Cardiac fibroblast (primary cell): ENCODE data around the gene CBFA2T3.

Experiments used
- DNase-seq, 2 donors: peaks; one replicate each; pipeline versions ENCODE4 v3.0.0 to v3.0.0-alpha.2; 2010; ENCODE audit warnings: low read depth in 2 of 2
- H3K4me3 ChIP-seq, 2 donors: replicated peaks in 1 of 2; 1 replicate in 1 of 2; 2 replicates in 1 of 2; pipeline ENCODE4 v1.5.1; 2011; ENCODE audit warnings: low read depth in 2 of 2, low read length in 2 of 2, mild to moderate bottlenecking in 2 of 2, moderate library complexity in 1 of 2
- TF ChIP-seq, protein P1 (sequence below): IDR thresholded peaks from one replicate; pipeline ENCODE4 v1.5.1; 2011; ENCODE audit warnings: low read depth, mild to moderate bottlenecking, low read length, inconsistent platforms

Gene CBFA2T3

DNA sequence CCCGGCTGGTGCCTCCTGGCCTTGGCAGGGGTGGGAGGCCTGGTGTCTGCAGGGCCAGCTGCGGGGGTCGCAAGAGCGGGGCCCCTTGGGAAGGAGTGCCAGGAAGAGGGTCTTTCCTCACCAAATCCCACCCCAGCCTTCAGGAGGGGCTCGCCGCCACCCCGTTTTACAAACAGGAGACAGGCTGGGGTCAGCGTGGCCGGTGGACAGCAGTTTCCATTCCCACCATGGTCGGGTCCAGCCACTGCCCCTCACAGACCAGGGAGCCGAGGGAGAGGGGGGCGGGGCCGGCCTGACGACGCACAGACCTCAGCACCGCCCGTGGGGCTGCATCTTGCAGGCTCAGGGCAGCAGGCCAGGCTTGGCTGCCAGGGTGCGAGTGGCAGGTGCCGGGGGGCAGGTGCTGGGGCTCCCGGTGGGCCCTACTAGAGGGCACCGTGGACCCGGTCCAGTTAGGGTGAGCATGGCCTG lies 7.6 kb downstream of the CBFA2T3 start:
- TF ChIP-seq, protein P1, sequence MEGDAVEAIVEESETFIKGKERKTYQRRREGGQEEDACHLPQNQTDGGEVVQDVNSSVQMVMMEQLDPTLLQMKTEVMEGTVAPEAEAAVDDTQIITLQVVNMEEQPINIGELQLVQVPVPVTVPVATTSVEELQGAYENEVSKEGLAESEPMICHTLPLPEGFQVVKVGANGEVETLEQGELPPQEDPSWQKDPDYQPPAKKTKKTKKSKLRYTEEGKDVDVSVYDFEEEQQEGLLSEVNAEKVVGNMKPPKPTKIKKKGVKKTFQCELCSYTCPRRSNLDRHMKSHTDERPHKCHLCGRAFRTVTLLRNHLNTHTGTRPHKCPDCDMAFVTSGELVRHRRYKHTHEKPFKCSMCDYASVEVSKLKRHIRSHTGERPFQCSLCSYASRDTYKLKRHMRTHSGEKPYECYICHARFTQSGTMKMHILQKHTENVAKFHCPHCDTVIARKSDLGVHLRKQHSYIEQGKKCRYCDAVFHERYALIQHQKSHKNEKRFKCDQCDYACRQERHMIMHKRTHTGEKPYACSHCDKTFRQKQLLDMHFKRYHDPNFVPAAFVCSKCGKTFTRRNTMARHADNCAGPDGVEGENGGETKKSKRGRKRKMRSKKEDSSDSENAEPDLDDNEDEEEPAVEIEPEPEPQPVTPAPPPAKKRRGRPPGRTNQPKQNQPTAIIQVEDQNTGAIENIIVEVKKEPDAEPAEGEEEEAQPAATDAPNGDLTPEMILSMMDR: no peak
- no peak for DNase-seq
- H3K4me3 ChIP-seq: no peak overlapping the region

DNA sequence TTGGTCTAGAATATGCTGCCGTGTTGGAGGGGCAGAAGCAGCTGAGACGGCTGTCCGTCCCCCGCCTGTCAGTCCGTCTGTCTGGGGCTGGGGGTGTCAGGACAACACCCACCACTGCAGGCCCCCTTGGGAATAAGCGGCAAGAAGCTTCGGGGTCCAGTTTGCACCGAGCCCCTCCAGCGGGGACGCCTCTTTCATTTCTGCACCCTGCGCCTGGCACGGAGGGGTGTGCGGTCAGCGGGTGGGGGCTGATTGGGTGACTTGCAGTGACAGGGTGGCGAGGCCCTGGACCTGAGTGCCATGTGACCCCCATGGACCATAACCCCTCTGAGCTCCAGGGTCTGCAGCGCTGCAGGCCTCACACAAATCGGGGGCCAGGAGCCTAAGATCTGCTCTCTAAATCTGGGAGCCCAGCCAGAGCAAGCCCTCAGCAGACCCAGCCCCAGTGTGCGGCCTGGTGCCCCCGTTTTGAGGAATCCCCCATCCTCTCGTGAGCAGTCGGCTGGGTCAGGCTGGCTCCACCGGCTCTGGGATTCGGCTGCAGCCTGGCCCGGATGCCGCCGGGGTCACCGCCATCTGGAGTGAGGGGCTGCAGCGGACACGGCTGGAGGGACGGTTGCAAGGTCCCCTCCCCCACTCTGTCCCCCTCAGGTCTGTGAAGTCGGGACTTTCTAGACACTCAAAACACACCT lies 8.3 kb downstream of the CBFA2T3 start:
- TF ChIP-seq, protein P1: no peak
- no peak overlapping the region for H3K4me3 ChIP-seq

DNA sequence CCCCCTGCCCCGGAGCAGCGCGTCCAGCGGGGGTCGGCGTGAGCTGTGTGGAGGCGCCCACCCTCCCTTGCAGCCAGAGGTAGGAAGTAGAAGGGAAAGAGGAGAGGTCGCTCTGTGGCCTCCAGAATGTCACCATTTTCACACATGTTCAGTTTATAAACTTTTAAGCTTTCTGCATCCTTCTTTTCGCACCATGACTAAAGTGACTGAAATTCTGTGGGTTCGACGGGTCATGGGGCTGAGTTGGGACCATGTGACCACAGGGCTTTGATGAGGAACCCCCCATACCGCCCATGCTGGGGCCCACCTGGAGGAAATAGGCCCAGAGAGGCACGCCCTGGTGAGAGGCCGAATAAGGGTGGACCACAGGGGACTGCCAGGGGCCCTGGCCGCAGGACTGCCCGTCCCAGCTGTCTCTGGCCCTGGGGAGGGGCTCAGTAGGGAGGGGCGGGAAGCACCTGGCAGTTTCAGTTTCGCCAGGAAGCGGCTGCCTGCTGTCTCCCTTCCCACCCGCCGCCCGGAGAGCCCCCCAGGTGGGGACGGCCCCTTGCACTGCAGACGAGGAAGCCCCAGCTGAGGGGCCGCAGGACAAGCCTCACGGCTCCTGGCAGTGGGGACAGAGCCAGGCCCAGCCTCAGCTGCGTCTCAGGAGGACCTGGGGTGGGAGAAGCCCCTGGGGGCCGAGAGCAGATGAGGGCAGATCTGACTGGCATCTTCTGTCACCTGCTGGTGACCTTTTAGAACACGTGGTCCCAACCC lies 9.0 kb downstream of the CBFA2T3 start:
- H3K4me3 ChIP-seq: no peak overlapping the region
- no peak for DNase-seq
- TF ChIP-seq, protein P1: no peak

More for the DNA sequence above, 8.3 kb downstream of the CBFA2T3 start:
- no peak for DNase-seq

DNA sequence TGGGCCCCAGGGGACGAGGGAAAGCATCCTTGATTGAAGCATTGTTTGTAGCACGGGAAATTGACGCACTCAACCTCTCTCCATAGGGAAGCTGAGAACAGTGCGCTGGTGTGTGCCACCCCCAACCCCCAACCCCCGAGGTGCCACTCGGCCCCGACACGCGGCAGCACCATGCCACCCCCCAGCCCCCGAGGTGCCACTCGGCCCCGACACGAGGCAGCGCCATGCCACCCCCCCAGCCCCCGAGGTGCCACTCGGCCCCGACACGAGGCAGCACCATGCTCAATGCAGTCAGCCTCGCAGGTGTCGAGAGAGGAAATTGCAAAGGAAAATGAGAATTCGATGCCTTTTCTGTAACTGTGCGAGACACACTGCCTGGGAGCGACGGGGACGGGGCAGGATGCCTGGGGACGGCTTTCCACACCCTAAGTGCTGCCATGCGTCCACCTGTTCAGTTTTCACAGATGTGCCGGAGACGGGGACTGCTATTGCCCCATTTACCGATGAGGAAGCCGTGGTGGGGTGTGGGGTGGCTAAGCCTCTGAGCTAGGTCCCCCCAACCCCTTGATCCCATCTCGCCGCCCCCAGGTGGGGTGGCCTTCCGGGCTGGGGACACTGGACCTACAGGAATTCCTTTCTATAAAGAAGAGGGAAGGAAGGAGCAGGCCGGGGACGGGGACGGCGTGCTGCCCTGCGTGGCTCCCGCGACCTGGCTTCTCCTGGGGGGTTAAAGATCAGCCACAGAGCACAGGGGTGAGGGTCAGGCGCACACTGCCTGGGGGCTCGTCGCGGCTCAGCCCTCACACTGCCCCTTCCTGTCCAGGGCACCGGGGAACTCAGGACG lies 9.8 kb downstream of the CBFA2T3 start:
- TF ChIP-seq, protein P1: no peak
- no peak for DNase-seq
- no peak overlapping the region for H3K4me3 ChIP-seq

DNA sequence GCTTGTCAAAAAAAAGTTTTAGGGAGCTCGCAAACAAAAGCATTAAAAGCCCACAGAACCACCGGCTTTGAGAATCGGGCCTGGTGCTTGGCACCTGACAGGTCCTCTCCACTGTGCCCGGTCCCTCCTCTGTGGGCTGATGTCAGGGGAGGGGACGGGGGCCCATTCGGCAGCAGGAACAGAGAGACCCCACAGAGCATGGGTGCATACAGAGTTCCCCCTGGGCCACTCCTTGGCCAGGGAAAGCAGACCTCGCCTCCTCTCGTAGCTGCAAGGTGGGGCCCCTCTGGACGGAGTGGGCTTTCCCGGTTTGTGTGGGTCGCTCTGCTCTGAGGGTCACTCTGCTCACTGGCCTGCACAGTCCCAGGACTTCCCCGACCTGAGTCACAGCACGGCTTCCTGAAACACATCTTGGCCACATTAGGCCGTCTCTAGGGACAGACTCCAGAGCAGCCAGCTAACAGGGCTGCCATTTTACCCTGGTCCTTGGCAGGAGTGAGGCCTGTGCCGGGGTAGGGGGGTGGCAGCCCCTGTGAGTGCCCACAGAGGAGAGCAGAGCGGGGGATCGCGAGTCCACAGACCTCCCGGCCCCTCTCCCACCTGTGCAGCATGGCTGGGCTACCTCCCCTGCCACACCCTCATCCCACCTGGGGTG lies 11.1 kb downstream of the CBFA2T3 start:
- TF ChIP-seq, protein P1: no peak
- H3K4me3 ChIP-seq: no peak overlapping the region
- no peak for DNase-seq

DNA sequence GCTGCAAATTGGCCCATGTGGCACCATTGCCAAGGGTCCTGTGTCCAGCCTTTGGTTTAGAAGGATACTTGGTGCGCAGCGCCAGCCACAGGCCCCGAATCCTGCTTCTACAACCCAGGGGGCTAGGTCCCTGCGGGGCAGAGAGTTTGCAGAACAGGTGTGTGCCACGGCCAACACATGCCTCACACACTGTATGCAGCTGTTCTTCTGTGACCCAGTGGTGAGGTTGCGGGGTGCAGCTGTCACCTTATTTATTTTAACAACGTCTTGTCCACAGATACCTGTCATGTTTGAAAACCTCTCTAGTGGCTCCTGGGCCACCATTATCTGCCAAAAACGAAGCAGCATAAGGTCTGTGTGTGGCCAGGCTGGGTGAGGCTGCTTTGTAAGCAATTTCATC lies 11.6 kb downstream of the CBFA2T3 start:
- TF ChIP-seq, protein P1: no peak
- no peak for DNase-seq
- H3K4me3 ChIP-seq: no peak overlapping the region
